HCT116 (cell line): ENCODE measurements around the gene EOMES. TPM values are rescaled to one million over a fixed set of nuclear protein-coding genes. Genes with fewer than 3 reads are reported as not detected.

Source experiments
- ATAC-seq: fragments of 200-7000 bp; cut with Tn5 transposase; 2 replicates; pipeline ENCODE4 v1.9.1; 2020; ENCODE audit warnings: mild to moderate bottlenecking, moderate library complexity
- BruUV-seq: library from RNA; stranded (reverse); fragments of 400-500 nt; replicated peaks from 2 replicates; lab custom pipeline; 2021; lab: Mats Ljungman, UMichigan
- CTCF ChIA-PET: fragments of 300-600 bp; sonication (Branson Sonifier 250); formaldehyde crosslinking; loops from one replicate; lab custom pipeline; 2021; ENCODE audit warnings: antibody characterized with exemption; lab: Charles Lee
- POLR2A ChIA-PET: fragments of 300-600, 350-600 bp; sonication (Branson Sonifier 250); formaldehyde crosslinking; loops from one replicate; lab custom pipeline; 2021; ENCODE audit warnings: antibody characterized with exemption; lab: Charles Lee
- RAD21 ChIA-PET, 2 experiments: fragments of 300-600 bp; sonication (Branson Sonifier 250); formaldehyde crosslinking; loops; one replicate each; lab custom pipeline; 2023; ENCODE audit warnings: low total read pairs in 2 of 2; ENCODE audit not compliant: uncharacterized antibody in 2 of 2, unreplicated experiment in 2 of 2, low non-redundant PET in 1 of 2; lab: Charles Lee
- DNase-seq: peaks from one replicate; pipeline ENCODE4 v3.0.0-alpha.2; 2010; ENCODE audit warnings: low read depth, low spot score
- H2AFZ ChIP-seq: fragments of 200-600 bp; shearing (Covaris generic), sonication (generic); 2 replicates; pipeline ENCODE4 v1.6.1; 2017; ENCODE audit warnings: low read depth, mixed run types, mixed read lengths, antibody characterized with exemption, low read length; ENCODE audit not compliant: poor library complexity, severe bottlenecking
- H3K27ac ChIP-seq: 2 replicates; pipeline ENCODE4 v1.5.1; 2012; ENCODE audit warnings: low read depth, low read length
- H3K27me3 ChIP-seq: fragments of 200-600 bp; sonication (generic); 2 replicates; pipeline ENCODE4 v1.6.1; 2016; ENCODE audit warnings: mixed run types, low read length, mixed read lengths; ENCODE audit not compliant: insufficient read depth
- H3K36me3 ChIP-seq, 2 experiments: fragments of 200-500 bp in 1 of 2; fragments of 200-600 bp in 1 of 2; sonication (Bioruptor generic) in 1 of 2; sonication (generic) in 1 of 2; 2 replicates each; pipeline versions ENCODE4 v1.5.1 to v1.6.1; 2014 to 2016; ENCODE audit warnings: low read length in 2 of 2, inconsistent platforms in 1 of 2, mixed read lengths in 1 of 2, mixed run types in 1 of 2; ENCODE audit not compliant: insufficient read depth in 2 of 2, control insufficient read depth in 1 of 2
- H3K4me1 ChIP-seq, 2 experiments: fragments of 200-600 bp in 1 of 2; sonication (generic) in 1 of 2; 2 replicates each; pipeline versions ENCODE4 v1.5.1 to v1.6.1; 2012 to 2017; ENCODE audit warnings: low read length in 2 of 2, inconsistent platforms in 1 of 2, mild to moderate bottlenecking in 1 of 2, mixed read lengths in 1 of 2, mixed run types in 1 of 2, moderate library complexity in 1 of 2; ENCODE audit not compliant: insufficient read depth in 2 of 2, control insufficient read depth in 1 of 2
- H3K4me2 ChIP-seq: fragments of 200-600 bp; sonication (generic); 2 replicates; pipeline ENCODE4 v1.6.1; 2017; ENCODE audit warnings: mixed run types, low read length, mixed read lengths
- H3K4me3 ChIP-seq, 2 experiments: fragments of 200-600 bp in 1 of 2; sonication (generic) in 1 of 2; replicated peaks in 1 of 2; 2 replicates each; pipeline ENCODE4 v1.5.1; 2011 to 2016; ENCODE audit warnings: low read length in 2 of 2, control low read depth in 1 of 2, low read depth in 1 of 2, mild to moderate bottlenecking in 1 of 2, mixed read lengths in 1 of 2, mixed run types in 1 of 2
- H3K79me2 ChIP-seq: fragments of 200-600 bp; sonication (generic); 2 replicates; pipeline ENCODE4 v1.6.1; 2017; ENCODE audit warnings: mild to moderate bottlenecking, mixed run types, low read length, moderate library complexity, mixed read lengths; ENCODE audit not compliant: insufficient read depth
- H3K9ac ChIP-seq: fragments of 200-600 bp; sonication (generic); 2 replicates; pipeline ENCODE4 v1.6.1; 2016; ENCODE audit warnings: low read length, mixed read lengths
- H3K9me2 ChIP-seq: fragments of 200-600 bp; sonication (generic), shearing (Covaris generic); 2 replicates; pipeline ENCODE4 v1.6.1; 2017; ENCODE audit warnings: mixed run types, mild to moderate bottlenecking, moderate library complexity; ENCODE audit not compliant: insufficient read depth
- H3K9me3 ChIP-seq, 2 experiments: fragments of 200-500 bp in 1 of 2; fragments of 200-600 bp in 1 of 2; sonication (Bioruptor generic) in 1 of 2; sonication (generic) in 1 of 2; 2 replicates each; pipeline ENCODE4 v1.6.1; 2014 to 2017; ENCODE audit warnings: low read length in 2 of 2, mixed read lengths in 2 of 2, inconsistent platforms in 1 of 2, low read depth in 1 of 2, mild to moderate bottlenecking in 1 of 2, mixed run types in 1 of 2, moderate library complexity in 1 of 2; ENCODE audit not compliant: control insufficient read depth in 1 of 2, insufficient read depth in 1 of 2
- H4K20me1 ChIP-seq: fragments of 200-600 bp; sonication (generic), shearing (Covaris generic); 2 replicates; pipeline ENCODE4 v1.6.1; 2017; ENCODE audit warnings: mixed run types, mild to moderate bottlenecking, moderate library complexity; ENCODE audit not compliant: insufficient read depth
- CEBPB ChIP-seq: IDR thresholded peaks from 2 replicates; pipeline ENCODE4 v1.6.1; 2012; ENCODE audit warnings: low read depth
- EGR1 ChIP-seq: IDR thresholded peaks from 2 replicates; pipeline ENCODE4 v1.6.1; 2012; ENCODE audit warnings: low read depth
- ELF1 ChIP-seq: IDR thresholded peaks from 2 replicates; pipeline ENCODE4 v1.6.1; 2012; ENCODE audit warnings: low read depth, borderline replicate concordance
- EZH2 ChIP-seq: fragments of 200-600 bp; sonication (generic); IDR thresholded peaks from 2 replicates; pipeline ENCODE4 v1.6.1; 2017; ENCODE audit warnings: antibody characterized with exemption, mixed run types
- EZH2phosphoT487 ChIP-seq: fragments of 200-600 bp; IDR thresholded peaks from 2 replicates; pipeline ENCODE4 v1.6.1; 2018; ENCODE audit warnings: antibody characterized with exemption, borderline replicate concordance
- FOSL1 ChIP-seq: IDR thresholded peaks from 2 replicates; pipeline ENCODE4 v1.6.1; 2012; ENCODE audit warnings: low read depth
- JUND ChIP-seq: IDR thresholded peaks from 2 replicates; pipeline ENCODE4 v1.6.1; 2012
- POLR2AphosphoS5 ChIP-seq: IDR thresholded peaks from 2 replicates; pipeline ENCODE4 v1.6.1; 2011; ENCODE audit warnings: mild to moderate bottlenecking, low read depth, low read length, moderate library complexity
- SIN3A ChIP-seq: IDR thresholded peaks from 2 replicates; pipeline ENCODE4 v1.6.1; 2012; ENCODE audit warnings: low read depth
- TCF7L2 ChIP-seq: IDR thresholded peaks from 2 replicates; pipeline ENCODE4 v1.7.0; 2011; ENCODE audit warnings: borderline replicate concordance, inconsistent platforms; ENCODE audit not compliant: insufficient read depth, insufficient read length; ENCODE audit errors: extremely low read depth
- ZFX ChIP-seq: fragments of 450-650 bp; IDR thresholded peaks from 2 replicates; pipeline ENCODE4 v1.6.1; 2017
- intact Hi-C: fragments of 100-400 bp; cut with micrococcal nuclease; formaldehyde crosslinking; loops from 2 replicates; pipeline ENCODE4 v1.10.0; 2022
- total RNA-seq: library from RNA; stranded (reverse); gene quantifications from one replicate; pipeline ENCODE4 v1.2.1, GENCODE V29; 2021; ENCODE audit not compliant: unreplicated experiment

EOMES gene
- total RNA-seq, 1 experiment from 2014 or later, result 1.4 TPM

GRCh38 chr3:27758083-27758482 is 36.0 kb upstream of the EOMES start:
- no peak overlapping the region for H3K4me2 ChIP-seq
- H3K27ac ChIP-seq, result no peak overlapping the region
- no peak overlapping the region for H2AFZ ChIP-seq
- no peaks in the 10 kb centered on the region for H3K9me3 ChIP-seq
- H3K36me3 ChIP-seq, result no peaks in the 10 kb centered on the region
- TF ChIP-seq FOSL1 (peak; percentile 52), POLR2AphosphoS5 (no peak), CEBPB (peak; percentile 88), ZFX (no peak), EZH2 (no peak), ELF1 (no peak), JUND (peak; percentile 47)
- H3K9me2 ChIP-seq, result no peaks in the 10 kb centered on the region
- RAD21 ChIA-PET, result interaction anchor here in 1 of 2 experiments (0.7 kb wide), 1 partner anchor 259 kb away, joined by 3 read pairs; no protein-coding TSS in a partner anchor
- intact Hi-C loops, result no loop called here
- no peak overlapping the region for H3K9ac ChIP-seq
- BruUV-seq, result no TSS peak
- peak; percentile 10 for DNase-seq
- H3K27me3 ChIP-seq, result no peaks in the 10 kb centered on the region
- POLR2A ChIA-PET, result no interaction called here
- ATAC-seq, result no peak
- H4K20me1 ChIP-seq, result no peaks in the 10 kb centered on the region
- H3K4me3 ChIP-seq, result no peak overlapping the region
- CTCF ChIA-PET, result interaction anchor here (0.7 kb wide), 1 partner anchor 33 kb away, joined by 3 read pairs; no protein-coding TSS in a partner anchor
- H3K79me2 ChIP-seq, result no peaks in the 10 kb centered on the region
- H3K4me1 ChIP-seq, result peaks cover 0 to 3% of the 10 kb centered on the region in 2 experiments; a peak in 1 of 4 replicates

GRCh38 chr3:27756877-27757276 is 34.8 kb upstream of the EOMES start:
- ChIA-PET RAD21 (no interaction called here), CTCF (no interaction called here), POLR2A (no interaction called here)
- Histone ChIP-seq H3K4me2 (no peak overlapping the region), H3K9me3 (no peaks in the 10 kb centered on the region), H2AFZ (no peak overlapping the region), H3K27me3 (no peaks in the 10 kb centered on the region), H4K20me1 (no peaks in the 10 kb centered on the region), H3K4me3 (no peak overlapping the region), H3K36me3 (no peaks in the 10 kb centered on the region), H3K9ac (no peak overlapping the region), H3K27ac (no peak overlapping the region), H3K79me2 (no peaks in the 10 kb centered on the region), H3K4me1 (peaks cover 0 to 3% of the 10 kb centered on the region in 2 experiments; a peak in 1 of 4 replicates), H3K9me2 (no peaks in the 10 kb centered on the region)
- BruUV-seq, result no TSS peak
- no peak for ATAC-seq
- TF ChIP-seq ELF1 (no peak), SIN3A (no peak), EZH2phosphoT487 (no peak), TCF7L2 (no peak), EZH2 (no peak), EGR1 (no peak)
- DNase-seq, result no peak
- intact Hi-C loops, result no loop called here
